HG03457 (cell line): ENCODE measurements around the gene EBLN1.

Experiments
- ATAC-seq: cut with Tn5 transposase; IDR thresholded peaks from one replicate; pipeline ENCODE4 v1.9.1; 2021; ENCODE audit warnings: moderate number of reproducible peaks; ENCODE audit not compliant: unreplicated experiment

Gene EBLN1

DNA sequence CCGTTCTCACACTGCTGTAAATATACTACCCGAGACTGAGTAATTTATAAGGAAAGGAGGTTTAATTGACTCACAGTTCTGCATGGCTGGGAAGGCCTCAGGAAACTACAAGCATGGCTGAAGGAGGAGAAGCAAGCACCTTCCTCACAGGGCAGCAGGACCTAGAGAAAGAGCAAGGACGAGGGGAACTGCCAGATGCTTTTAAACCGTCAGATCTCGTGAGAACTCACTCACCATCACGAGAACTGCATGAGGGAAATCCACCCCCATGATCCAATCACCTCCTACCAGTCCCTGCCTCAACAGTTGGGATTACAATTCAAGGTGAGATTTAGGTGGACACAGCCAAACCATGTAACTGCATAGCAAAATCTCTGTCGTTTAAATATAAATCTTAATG lies at the start of gene EBLN1:
Gene EBLN1, minus strand, starts transcription at position 174 of the 400 bp plus-strand sequence. CDS start 8,032 bp downstream, outside the sequence.
- ATAC-seq: no peak

DNA sequence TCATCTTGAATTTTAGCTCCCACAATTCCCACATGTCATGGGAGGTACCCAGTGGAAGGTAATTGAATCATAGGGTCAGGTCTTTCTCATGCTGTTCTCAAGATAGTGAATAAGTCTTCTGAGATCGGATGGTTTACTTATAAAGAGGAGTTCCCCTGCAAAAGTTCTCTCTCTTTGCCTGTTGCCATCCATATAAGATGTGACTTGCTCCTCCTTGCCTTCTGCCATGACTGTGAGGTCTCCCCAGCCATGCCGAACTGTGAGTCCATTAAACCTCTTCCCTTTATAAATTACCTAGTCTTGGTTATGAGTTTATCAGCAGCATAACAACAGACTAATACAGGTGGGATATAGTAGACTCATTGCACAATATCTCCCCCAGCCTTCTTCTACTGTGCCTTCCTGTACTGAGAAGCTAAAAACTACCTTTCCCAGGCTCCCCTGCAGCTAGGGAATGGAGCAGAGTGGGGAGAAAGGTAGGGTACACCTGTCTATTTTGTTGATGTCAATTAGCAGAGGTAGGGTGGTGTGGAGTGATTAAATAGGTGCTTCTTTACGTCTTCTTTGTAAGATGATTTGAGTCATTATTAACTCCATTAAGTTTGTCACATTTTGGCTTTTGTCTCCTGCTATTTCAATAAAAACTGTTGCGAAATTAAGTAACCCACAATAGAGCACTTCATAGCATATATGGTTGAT lies 48.2 kb upstream of the EBLN1 start:
- ATAC-seq: no peak

DNA sequence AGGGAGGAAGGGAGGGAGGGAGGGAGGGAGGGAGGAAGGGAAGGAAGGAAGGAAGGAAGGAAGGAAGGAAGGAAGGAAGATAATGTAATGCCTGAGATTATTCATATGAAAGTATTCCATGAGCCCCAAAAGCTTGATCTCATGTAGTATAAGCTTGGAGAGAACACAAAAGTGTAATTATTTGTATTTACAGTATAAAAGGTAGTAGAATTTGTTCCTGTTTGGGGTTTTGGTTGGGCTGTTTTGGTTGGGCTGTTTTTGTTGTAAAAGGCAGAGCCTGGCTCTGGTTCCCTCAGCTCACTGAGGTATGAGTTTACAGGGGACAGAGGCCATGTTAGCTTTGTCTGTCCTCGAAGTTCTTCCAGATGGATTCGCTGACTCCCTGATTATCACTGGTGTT lies 45.3 kb upstream of the EBLN1 start:
- ATAC-seq: no peak

DNA sequence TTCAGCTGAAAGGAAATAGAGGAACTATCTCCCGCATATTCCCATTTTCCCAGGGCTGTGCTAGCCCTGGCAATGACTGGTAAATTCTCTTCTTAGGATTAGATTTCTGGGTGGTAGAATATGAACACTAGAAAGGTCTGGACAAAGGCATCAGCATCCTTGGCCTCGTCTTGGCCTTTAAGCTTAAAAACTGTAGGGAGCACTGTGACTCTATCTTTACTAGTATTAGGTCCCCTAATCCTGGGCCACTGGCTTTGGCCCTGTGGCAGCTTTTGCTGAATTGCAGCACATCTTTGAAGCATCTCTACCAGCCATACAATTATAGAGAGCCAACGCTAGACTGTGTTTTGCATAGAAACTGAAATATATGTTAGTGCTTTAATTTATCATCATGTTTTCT lies 41.5 kb upstream of the EBLN1 start:
- ATAC-seq: no peak

DNA sequence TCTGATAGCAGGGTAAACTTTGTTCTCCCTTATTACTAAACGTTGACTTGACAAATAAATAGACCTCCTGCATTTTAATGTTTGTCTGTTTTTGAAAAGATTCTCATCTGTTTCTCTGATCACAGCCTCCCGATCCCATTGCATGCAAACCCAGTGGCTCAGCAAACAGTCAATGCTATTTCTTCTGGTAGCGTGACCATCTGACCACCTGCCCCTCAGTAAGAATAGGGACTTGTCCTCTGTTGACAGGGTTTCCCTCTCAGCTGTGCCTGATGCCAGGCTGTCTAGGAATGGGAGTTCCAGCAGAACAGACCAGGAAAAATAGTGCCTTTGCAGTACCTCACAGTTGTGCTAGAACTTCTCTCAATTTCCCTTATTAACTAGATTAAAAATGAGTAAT lies 40.7 kb upstream of the EBLN1 start:
- no peak for ATAC-seq

DNA sequence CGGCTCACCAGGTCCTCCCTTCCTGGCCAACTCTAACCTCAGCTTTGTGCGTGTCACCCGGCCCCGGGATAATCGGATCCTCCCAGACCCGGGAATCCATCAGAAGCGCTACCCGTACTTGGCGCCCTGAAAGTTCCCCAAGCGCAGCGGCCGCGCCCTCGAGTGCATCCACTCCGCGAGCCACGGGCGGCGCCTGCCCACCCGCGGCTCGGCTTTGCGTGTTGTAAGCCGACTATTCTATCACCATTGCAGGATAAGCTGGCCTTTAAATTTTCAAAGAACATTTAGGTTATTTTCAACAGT lies 35.7 kb upstream of the EBLN1 start:
- ATAC-seq: no peak

DNA sequence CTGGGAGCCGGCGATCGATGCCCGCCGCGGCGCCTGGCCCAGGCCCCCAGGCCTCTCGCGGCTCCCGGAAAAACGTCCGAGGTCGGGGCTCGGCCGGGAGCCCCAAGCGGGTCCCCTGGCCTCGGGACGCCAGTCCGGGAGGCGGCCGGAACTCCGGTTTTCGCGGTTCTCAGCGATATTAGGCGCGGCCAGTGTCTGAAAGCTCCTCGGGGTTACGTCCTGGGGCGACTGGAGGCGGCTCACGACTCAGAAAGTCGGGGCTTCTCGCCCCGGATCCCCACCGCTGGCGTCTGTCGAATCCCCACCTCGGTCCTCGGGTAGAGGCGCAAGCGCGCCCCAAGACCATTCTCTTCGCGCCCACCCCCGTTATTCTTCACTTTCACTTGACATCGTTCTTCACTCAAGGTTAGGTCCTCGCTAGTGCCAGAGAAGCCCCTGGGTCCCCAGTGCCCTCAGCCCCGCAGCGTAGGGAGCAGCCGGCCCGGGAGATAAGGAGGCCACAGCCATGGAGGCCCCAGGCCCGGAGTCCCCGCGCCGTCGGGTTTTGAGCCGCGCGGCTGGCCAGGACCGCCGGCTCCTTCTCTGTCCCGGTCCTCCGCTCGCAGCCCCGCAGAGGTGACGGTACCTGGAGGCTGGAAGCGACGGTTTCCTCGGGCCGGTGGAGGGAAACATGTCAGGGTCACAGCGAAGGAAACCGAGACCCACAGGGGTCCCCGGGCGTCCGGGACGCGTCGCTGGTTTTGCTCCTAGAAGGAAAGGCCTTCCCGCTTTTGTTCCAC lies 35.2 kb upstream of the EBLN1 start:
- ATAC-seq: peak; percentile 18

DNA sequence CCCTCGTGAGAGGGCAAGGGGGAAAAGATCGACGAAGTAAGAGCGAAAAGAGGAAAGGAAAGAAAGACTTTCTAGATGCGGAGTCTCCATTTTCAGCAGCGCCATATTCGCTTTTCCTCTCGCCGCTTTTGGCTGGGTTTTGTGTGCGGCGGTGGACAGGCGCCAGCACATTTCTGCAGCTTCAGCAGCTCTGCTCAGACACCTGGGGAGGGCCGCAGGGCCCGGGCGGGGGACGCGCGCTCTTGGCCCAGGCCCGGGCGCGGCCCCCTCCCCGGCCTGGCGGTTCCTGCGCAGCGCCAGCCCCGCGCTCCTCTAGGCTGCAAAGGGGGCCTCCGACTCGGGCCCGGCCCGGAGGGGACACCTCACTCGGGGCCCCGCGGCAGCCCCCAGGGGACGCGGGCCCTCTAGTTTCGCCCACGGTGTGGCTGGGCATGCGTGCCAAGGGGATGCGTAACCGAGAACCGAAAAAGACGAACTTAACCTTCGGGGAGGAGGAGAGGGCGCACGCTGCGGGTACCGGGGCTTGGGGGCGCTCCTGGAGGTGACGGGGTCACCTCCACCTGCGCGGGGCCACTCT lies 34.5 kb upstream of the EBLN1 start:
- peak; percentile 64 for ATAC-seq

DNA sequence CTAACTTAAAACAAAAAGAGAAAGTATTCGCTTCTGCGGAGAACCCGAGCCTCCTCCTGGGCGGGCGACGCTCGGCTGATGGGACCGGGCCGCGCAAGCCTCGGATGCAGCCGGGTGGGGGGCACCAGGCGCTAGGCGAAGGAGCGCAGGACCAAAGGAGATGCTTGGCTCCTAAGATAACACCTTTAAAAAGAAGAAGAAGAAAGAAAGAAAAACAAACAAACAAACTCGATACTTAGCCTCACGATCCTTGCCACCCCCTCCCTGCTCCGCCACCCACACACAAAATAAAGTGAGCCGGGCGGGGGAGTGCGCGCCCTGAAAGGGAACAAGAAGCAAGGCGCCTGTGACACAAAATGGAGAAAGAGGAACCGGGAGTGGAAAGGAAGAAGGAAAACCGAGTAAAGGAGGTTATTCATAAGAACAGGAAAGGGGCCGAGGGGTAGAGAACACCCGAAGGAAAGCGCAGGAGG lies 34.0 kb upstream of the EBLN1 start:
- ATAC-seq: peak; percentile 36

DNA sequence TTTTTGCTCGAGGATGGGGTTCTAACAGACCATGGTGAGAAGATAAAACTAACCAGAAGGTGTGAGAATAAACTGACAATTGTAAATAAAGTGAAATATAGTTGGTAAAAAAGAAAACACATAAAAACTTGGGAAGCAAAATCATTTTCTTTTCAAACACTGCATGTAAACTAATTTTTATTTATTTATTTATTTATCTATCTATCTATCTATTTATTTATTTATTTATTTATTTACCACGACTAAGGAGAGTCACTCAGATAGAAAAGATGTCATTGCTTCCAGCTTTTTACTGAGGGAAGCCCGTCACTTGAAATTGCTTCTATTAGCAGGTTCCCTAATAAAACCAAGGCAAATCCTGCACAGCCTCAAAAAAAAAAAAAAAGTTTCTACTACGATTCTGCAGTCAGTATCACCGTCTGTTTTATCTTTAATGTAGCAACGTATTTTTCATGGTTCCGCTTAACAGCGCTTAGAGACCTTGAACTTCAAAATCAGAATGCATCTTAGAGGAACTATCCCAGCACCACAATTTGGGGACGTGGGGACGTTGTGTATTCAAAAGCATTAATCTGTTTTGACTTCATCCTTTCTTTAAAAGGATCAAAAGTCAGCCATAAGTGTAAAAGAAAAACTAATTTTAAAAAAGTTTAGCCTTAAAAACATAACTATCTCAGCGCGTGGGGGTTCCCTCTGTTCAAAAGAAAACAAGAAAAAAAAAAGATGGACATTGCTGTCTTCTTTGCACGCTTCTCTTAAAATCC lies 33.3 kb upstream of the EBLN1 start:
- ATAC-seq: no peak

DNA sequence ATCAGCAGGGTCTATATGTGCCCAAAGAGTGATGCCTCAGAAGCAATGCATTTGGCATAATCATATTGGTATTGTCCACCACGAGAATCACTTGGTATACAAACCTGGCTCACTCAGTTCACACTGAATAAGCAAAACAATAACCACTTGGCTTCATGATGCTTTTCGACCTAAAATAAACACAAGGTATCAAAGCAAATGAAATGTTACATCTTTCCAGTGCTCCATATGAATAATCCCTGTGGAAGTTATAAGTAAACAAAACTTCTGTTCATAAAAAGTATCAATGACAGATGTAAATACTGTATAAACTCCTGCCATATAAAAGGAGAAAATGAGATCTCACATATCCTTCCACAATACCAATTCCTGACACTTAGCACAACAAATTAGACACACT lies 29.8 kb upstream of the EBLN1 start:
- ATAC-seq: no peak

DNA sequence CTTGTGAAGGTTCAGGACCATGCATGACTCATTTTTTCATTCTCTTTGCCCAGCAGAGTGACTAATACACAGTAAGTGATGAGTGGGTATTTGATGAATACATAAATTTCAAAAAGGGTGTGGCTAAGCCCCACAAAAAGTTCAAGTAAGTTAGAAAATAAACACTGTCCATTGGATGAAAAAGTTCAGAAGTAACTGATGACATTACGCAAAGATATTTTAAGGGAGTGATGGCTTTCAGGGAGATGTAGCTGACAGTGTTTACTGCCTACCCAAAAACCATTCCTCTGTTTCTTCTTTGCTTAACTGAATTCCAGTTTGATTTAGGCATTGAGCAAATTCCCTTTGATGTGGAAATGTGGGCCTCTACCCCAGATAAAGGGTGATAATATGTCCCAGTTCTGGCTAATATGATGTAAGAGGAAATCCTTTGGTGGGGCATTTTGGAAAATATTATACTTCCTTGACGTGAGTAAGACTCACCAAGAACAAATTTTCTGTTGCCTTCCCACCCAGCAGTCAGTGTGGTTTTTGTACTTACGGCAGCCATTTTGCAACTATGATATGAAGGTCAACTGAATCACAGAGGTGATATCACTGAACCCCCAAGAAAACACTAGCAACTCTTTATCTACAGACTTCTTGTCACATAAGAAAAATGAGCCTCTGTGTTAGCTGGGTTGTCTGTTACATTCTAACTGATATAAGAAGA lies 29.0 kb upstream of the EBLN1 start:
- no peak for ATAC-seq

DNA sequence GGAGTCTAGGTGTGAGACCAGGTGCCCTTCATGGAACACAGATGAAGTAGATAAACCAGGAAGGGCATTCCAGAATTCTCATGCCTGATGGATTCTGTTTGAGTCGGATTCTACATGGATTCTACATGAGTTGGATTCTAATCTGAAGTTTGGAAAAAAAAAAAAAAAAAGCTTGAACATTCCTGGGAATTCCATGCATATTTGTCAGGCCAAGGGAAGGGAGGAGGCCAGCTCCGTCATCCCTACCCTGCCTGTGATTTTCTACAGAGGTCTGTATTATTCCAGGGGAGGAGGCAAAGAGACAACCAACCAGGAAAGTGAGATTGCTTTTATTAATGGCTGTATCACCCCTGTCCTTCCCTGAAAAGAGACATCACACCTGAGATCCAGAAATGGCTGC lies 27.8 kb upstream of the EBLN1 start:
- no peak for ATAC-seq

DNA sequence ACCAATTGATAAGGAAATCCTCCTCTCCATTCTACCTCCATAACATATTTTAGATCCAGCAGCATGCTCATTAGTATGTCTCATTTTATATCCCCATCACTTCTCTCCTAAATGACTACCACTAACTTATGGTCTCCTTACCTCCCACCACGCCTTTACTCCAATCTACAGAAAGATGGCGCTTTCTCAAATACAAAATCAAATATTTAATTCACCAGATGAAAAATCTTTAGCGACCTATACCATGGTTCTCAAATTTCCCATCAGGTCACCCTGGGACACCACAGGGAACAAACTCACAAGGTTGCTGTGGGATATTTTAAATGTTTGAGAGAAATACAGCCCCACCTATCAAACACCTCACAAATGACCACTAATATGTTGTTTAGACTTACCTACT lies 27.0 kb upstream of the EBLN1 start:
- no peak for ATAC-seq

DNA sequence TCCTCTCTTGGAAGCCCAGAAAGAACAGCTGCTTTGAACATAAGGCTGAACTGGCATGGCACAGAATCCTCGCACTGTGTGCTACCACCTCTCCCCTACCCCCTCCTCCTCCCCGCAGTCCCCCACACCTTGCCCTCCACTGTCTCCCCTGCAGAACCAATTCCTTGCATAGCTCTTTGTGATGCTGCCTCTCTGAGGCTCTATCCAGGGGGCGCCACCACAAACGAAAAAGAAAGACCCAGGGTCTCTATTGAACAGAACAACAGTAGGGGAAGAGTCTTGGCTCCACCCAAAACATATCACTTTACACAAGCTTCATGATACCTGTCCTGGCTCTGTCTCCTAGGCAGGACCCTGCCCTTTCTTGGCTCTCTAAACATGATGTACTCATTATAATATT lies 26.2 kb upstream of the EBLN1 start:
- ATAC-seq: no peak

DNA sequence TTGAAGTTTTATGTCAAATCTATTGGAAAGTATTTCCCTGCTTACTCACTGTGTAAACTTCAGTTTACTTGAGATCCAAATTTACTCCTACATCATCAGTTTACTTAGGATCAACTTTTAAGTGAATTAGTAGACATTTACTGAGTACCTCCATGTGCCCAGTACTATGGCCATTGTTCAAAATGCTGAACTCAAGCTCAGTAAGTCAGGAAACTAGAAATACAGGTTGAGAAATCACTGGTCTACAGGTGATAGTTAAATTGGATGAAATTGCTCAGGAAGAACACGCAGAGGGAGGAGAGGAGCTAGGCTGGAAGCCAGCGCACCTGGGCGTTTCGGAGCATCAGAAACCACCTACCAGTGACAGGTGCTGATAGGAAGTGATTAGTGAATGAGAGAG lies 25.5 kb upstream of the EBLN1 start:
- no peak for ATAC-seq

DNA sequence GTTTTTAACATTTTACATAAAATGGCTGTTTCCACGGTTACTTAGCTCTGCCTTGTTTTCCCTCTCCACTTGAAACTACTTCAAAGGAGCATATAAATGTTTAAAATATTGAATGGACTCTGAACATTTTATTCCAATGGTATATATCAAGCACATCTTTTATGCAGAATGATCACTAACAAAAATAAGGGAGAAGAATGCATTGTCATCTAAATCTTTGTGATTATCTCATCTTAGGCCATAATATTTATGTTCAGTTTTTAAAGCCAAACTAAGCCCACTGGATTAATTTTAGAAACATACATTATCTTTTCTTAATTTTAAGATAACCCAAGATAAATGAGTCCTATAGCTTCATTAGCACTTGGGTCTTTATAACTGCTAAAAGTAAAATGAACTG lies 13.4 kb upstream of the EBLN1 start:
- no peak for ATAC-seq

DNA sequence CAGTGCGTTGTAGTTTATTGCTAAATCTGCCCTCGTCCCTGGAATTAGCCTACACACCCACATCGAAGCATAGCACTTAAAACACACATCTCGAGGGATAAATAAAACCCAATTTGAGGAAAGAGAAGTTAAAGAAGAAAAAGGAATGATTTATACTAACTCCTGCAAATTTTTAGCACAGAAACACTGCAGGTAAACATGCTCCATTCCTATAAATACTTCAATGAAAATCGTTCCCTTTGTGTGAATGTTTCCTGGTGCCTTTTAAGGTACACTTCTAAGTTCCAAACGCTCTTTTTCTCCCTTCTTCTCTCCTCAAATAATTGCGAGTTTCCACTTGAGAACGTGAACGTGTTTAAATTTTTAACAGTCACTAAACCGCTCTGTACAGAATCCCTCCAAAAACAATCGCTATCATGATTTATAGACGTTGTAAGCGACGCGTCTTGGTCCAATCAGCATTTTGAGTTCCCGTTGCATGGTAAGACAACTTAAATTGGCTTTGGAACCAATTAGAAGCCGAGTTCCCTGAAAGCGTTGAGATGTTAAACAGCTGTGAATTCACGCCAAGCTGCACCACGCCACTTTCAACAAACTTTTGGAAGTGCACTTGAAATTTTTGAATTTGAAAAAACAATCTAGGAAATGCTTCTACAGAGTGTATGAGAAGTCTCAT lies 12.5 kb upstream of the EBLN1 start:
- no peak for ATAC-seq

DNA sequence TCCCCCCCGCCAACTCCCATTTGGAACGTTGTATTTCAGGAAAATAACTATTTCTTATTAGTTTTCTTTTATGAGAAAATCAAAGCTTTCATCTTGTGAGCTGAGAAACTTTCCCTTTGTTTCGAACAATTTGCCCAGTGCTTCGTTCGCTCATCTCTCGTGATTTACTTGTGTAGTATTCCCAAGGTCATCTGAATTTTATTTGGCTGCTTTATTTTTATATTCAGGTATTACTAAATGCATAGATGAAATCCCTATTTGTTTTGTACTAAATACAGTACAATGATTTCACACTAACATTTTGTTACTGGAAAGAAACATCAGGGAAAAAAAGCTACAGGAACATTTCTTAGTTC lies 12.0 kb upstream of the EBLN1 start:
- no peak for ATAC-seq
